Spinal cord (tissue), 10 donors: ENCODE results near the gene KLHL17. TPM values are rescaled to one million over a fixed set of nuclear protein-coding genes. Genes with fewer than 3 reads are reported as not detected.
A peak's percentile ranks its signal among the peaks of the same experiment; 100 is the strongest.
"Not testable (repeated sequence)": the region's sequence is repeated elsewhere in the genome, so short reads cannot be mapped to it uniquely, and the experiment has no call there.

Experiments used
- DNase-seq, 6 donors: peaks; one replicate each; pipeline versions ENCODE4 v3.0.0 to v3.0.0-alpha.2; 2013 to 2015; ENCODE audit warnings: low spot score in 6 of 6, low read depth in 4 of 6
- H3K27ac ChIP-seq: one replicate; pipeline ENCODE4 v1.5.1; 2013; ENCODE audit warnings: low read depth, low read length, control low read depth
- H3K27me3 ChIP-seq: one replicate; pipeline ENCODE4 v1.6.1; 2013; ENCODE audit warnings: low read length; ENCODE audit not compliant: control insufficient read depth, insufficient read depth
- H3K36me3 ChIP-seq: one replicate; pipeline ENCODE4 v1.6.1; 2013; ENCODE audit warnings: low read length; ENCODE audit not compliant: control insufficient read depth, insufficient read depth
- H3K4me1 ChIP-seq: one replicate; pipeline ENCODE4 v1.6.1; 2013; ENCODE audit warnings: low read length; ENCODE audit not compliant: control insufficient read depth, insufficient read depth
- H3K4me3 ChIP-seq: one replicate; pipeline ENCODE4 v1.5.1; 2013; ENCODE audit warnings: low read depth, low read length, control low read depth
- H3K9me3 ChIP-seq: one replicate; pipeline ENCODE4 v1.6.1; 2013; ENCODE audit warnings: low read length; ENCODE audit not compliant: control insufficient read depth, insufficient read depth
- WGBS: methylation state at CpG from one replicate; pipeline ENCODE4 v1.1.5; 2013; ENCODE audit warnings: missing lambda C conversion rate; ENCODE audit not compliant: insufficient coverage; 5-methylcytosine and 5-hydroxymethylcytosine counted together
- polyA plus RNA-seq, 2 donors: library from polyadenylated mRNA; unstranded; fragments of 120-200 nt; gene quantifications; one replicate each; pipeline ENCODE4 v1.2.1, GENCODE V29; 2013; ENCODE audit not compliant: insufficient read length in 2 of 2
- total RNA-seq, 2 donors: library from RNA; depleted of rRNA in 1 of 2; stranded (reverse); fragments of 120-200 nt in 1 of 2; fragments of >200 nt in 1 of 2; gene quantifications; one replicate each; pipeline versions ENCODE4 v1.2.3 to v1.2.4, GENCODE V29; 2013 to 2014
- donor health status: healthy.

KLHL17 gene
- total and polyA plus RNA-seq, 4 donors: 5.4 to 27.4 (median 17.6) TPM

DNA sequence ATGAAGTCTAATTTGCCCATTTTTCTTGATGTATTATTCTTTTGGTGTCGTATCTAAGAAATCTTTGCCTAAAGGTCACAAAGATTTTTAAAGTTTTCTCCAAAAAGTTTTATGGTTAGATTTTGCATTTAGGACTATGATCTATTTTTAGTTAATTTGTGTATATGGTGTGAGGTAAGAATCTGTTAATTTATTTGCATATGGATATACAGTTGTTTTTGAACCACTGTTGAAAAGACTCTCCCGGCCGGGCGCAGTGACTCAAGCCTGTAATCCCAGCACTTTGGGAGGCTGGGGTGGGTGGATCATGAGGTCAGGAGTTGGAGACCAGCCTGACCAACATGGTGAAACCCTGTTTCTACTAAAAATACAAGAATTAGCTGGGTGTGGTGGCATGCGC lies 27.7 kb downstream of the KLHL17 start:
- not testable (repeated sequence) for H3K27me3 ChIP-seq, H3K36me3 ChIP-seq, H3K4me1 ChIP-seq, H3K4me3 ChIP-seq, DNase-seq, H3K27ac ChIP-seq, H3K9me3 ChIP-seq
- 100% methylated on average over 1 of the region's 5 CpGs for WGBS

GRCh38 chr1:991275-991674 lies 30.9 kb downstream of the KLHL17 start:
- not testable (repeated sequence) for H3K36me3 ChIP-seq, DNase-seq
- WGBS: 90% methylated on average over 2 of the region's 6 CpGs

GRCh38 chr1:991895-992294 lies 31.5 kb downstream of the KLHL17 start:
- H3K4me1 ChIP-seq: peaks cover 10% of the 10 kb centered on the region
- WGBS: 100% methylated on average over 4 of the region's 10 CpGs
- H3K27ac ChIP-seq: no peak overlapping the region
- H3K36me3 ChIP-seq: peaks cover 6% of the 10 kb centered on the region
- H3K9me3 ChIP-seq: no peaks in the 10 kb centered on the region
- DNase-seq: no peak
- H3K27me3 ChIP-seq: no peaks in the 10 kb centered on the region
- H3K4me3 ChIP-seq: no peak overlapping the region

More at GRCh38 chr1:991275-991674, 30.9 kb downstream of the KLHL17 start:
- not testable (repeated sequence) for H3K27ac ChIP-seq, H3K4me3 ChIP-seq, H3K9me3 ChIP-seq, H3K4me1 ChIP-seq, H3K27me3 ChIP-seq

DNA sequence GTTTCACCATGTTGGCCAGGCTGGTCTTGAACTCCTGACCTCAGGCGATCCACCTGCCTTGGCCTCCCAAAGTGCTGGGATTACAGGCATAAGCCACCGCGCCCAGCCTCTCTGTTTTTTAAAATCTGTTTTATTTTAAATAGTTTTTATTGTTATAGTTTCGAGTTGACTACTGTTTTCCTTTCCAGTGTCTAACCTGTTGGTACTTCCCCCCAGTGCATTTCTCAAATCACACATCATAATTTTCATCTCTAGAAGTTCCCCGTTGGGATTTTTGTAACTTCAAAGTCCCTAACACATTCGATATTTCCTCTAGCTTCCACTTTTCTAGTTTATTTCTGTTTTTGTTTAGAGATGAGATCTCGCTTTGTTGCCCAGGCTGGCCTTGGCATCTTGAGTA lies 32.0 kb downstream of the KLHL17 start:
- Histone ChIP-seq H3K9me3 (no peaks in the 10 kb centered on the region), H3K27me3 (no peaks in the 10 kb centered on the region), H3K4me3 (no peak overlapping the region), H3K36me3 (peaks cover 11% of the 10 kb centered on the region), H3K27ac (no peak overlapping the region), H3K4me1 (peaks cover 14% of the 10 kb centered on the region)
- WGBS: no CpG with 5 or more reads among the region's 7 CpGs
- no peak for DNase-seq

- Histone ChIP-seq H3K27me3 (peaks cover 3% of the 10 kb centered on the region), H3K4me1 (peaks cover 26% of the 10 kb centered on the region), H3K36me3 (peaks cover 22% of the 10 kb centered on the region), H3K9me3 (no peaks in the 10 kb centered on the region), H3K27ac (no peak overlapping the region), H3K4me3 (no peak overlapping the region)
- DNase-seq: no peak
- 91% methylated on average over 5 of the region's 15 CpGs for WGBS
These were observed 33.1 kb downstream of the KLHL17 start for GRCh38 chr1:993379-993995.

- peaks cover 29% of the 10 kb centered on the region for H3K4me1 ChIP-seq
- H3K27ac ChIP-seq: not testable (repeated sequence)
- WGBS: 80% methylated on average over 6 of the region's 6 CpGs
These were observed 34.2 kb downstream of the KLHL17 start for GRCh38 chr1:994546-994945.

DNA sequence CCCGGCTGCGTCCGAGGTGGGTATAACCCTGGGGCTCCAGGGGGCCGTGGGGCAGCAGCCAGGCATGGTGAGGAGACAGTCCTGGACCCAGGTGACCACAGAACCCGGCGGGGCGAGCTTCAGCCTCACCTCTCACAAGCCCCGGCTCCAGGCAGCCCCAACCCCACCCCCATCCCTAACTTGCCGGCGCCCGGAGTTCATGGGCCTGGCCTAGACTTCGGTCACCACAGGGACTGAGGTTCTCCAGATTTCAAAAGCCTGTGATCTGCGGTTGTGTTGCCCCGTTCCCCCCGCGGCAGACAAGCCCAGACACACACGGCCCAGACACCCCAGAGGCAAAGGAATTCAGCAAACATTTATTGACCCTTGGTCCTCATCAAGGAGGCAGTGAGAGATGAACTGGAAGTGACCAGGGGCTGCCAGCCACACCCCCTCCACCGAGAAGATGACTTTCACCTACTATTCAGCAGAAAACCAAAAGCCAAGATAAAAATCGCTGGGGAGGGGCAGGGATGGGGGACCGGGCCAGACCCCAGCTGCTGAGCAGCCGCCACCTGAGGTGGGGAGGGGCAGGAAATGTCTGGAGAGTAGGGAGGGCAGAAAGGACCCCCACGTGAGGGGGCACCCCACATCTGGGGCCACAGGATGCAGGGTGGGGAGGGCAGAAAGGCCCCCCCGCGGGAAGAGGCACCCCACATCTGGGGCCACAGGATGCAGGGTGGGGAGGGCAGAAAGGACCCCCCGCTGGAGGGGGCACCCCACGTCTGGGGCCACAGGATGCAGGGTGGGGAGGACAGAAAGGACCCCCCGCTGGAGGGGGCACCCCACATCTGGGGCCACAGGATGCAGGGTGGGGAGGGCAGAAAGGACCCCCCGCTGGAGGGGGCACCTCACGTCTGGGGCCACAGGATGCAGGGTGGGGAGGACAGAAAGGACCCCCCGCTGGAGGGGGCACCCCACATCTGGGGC lies 35.6 kb downstream of the KLHL17 start:
- peaks cover 22% of the 10 kb centered on the region for H3K36me3 ChIP-seq
- H3K4me1 ChIP-seq: peaks cover 36% of the 10 kb centered on the region
- no peak overlapping the region for H3K27ac ChIP-seq
- no peak for DNase-seq
- 40% methylated on average over 20 of the region's 30 CpGs for WGBS
- H3K27me3 ChIP-seq: peaks cover 3% of the 10 kb centered on the region
- no peaks in the 10 kb centered on the region for H3K9me3 ChIP-seq
- no peak overlapping the region for H3K4me3 ChIP-seq

More at GRCh38 chr1:994546-994945, 34.2 kb downstream of the KLHL17 start:
- not testable (repeated sequence) for H3K27me3 ChIP-seq, H3K9me3 ChIP-seq, DNase-seq, H3K4me3 ChIP-seq
- H3K36me3 ChIP-seq: peaks cover 22% of the 10 kb centered on the region

- WGBS: 58% methylated on average over 24 of the region's 24 CpGs
- Histone ChIP-seq H3K4me1 (peaks cover 44% of the 10 kb centered on the region), H3K36me3 (peaks cover 22% of the 10 kb centered on the region), H3K9me3 (no peaks in the 10 kb centered on the region), H3K27me3 (peaks cover 3% of the 10 kb centered on the region), H3K4me3 (peak overlapping the region; percentile 5), H3K27ac (no peak overlapping the region)
- no peak for DNase-seq
These were observed 36.7 kb downstream of the KLHL17 start for GRCh38 chr1:996851-997712.

GRCh38 chr1:997713-997992 lies 37.3 kb downstream of the KLHL17 start:
- no peak overlapping the region for H3K27ac ChIP-seq
- no peaks in the 10 kb centered on the region for H3K9me3 ChIP-seq
- H3K4me1 ChIP-seq: peaks cover 48% of the 10 kb centered on the region
- H3K36me3 ChIP-seq: peaks cover 22% of the 10 kb centered on the region
- peak overlapping the region; percentile 5 for H3K4me3 ChIP-seq
- WGBS: 55% methylated on average over 3 of the region's 3 CpGs
- no peak for DNase-seq
- H3K27me3 ChIP-seq: peaks cover 3% of the 10 kb centered on the region
